GM21515 (cell line): Measurements from ENCODE around the gene ADPRHL1.
A peak's percentile ranks its signal among the peaks of the same experiment; 100 is the strongest.

Source experiments
- ATAC-seq: cut with Tn5 transposase; IDR thresholded peaks from one replicate; pipeline ENCODE4 v1.9.1; 2021; ENCODE audit not compliant: unreplicated experiment

Gene ADPRHL1

DNA sequence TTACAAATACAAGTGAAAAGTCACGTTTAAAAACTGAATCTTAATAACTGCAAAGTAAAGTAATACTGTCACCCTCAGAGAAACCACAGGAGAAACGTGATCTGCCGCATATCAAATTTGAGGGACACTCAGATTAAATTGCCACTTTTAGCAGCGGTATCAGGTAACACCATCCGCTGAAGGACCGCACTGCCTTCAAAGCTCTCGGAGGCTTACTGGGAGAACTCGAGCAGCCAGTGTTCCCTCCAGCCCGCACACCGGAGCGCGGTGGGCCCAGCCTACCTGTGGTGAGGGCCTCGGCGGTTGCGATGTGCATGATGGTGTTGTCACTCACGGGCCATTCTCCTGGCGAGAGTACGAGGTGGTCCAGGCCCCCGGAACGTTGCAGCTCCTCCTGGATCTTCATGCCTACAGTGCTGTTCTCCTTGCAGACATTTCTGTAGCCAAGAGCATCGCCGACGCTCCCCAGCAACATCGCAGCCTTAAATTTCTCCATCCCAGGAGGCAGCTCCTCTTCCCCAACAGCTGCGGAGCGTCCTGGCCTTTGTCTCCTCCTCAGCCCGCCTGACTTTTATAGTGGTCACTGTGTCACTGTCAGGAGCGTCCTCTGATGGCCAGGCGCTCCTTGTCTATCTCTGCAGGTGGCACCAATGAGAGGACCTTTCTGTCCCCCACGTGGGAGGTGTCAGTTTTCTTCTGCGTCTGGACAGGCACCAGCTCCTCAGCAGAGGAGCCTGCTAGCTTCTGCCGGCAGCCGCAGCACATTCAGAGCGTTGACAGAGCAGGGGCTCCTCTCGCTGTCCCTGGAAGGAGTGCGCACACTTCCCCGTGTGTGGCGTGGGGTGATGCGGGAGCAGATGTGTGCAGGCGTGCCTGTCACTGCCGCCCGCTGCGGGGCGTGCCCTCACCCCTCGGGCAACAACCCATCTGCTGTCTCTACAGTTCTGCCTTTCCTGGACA lies at the start of gene ADPRHL1:
Gene ADPRHL1, minus strand, starts transcription at position 547 of the 960 bp plus-strand sequence. Its CDS starts 51 bp downstream, at position 496.
- no peak for ATAC-seq

DNA sequence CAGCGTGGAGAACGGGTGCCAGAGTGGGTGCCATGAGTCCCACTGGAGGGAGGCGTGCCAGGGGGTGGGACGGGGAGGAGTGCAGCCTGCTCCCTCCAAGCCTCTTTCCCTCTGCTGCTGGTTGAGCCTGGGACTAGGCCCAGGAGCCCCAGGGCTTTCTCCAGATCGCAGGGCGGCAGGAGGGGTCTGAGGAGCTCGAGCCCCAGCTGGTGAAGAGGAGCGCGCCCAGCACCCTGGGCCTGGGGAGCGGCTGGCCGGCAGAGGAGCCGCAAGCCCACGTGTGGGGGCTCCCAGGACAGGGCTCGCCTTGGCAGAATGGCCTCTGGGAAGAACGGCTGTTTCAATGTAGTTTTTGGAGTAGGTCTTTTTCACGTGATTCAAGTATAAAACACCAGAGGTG lies 49.4 kb upstream of the ADPRHL1 start:
- no peak for ATAC-seq

DNA sequence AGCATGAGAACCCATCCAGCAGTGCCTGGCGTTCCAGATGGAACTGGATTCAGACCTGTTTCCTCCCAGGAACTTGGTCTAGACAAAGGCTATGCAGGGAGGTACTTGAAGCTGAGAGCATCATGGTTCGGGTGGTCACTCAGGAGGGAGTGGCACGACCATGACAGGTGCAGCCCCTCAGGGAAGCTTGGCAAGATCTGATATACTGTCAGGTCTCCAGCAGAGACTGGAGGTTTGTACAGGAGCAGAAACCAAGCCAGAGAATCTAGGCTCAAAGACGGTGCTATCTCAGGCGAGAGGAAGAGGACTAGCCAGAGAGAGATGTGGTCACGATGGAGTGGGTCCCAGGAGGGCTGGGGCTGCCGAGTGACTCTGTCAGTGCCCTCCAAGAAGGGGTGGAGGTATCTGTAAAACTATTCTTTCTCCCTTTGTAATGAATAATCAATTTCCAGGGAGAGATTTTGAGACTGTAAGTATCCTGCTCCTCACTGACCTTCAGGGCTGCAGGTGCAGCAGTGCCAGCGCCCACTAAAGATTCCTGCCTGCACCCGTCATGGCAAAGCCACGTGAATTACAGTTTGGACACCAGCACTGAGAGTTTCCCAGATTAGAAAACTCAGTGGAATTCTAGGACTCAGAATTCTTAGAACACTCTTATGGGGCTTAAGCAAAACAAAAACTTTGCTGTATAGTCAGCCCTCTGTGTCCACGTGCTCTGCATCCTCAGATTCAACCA lies 47.4 kb upstream of the ADPRHL1 start:
- ATAC-seq, result no peak

DNA sequence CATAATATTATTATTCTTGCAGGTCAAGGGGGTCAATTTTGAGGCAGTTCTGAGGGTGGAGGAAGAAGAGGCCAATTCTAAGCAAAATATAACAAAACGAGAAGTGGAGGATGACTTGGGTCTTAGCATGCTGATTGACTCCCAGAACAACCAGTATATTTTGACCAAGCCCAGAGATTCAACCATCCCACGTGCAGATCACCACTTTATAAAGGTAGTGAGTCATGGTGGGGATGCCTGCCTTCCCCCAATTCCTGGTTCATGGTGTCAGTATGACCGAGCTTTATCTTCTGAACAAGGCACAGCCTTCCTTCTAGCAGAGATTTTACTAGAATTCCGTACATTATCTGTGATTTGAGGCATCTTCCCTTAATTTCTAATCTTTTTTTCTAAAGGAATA lies 46.6 kb upstream of the ADPRHL1 start:
- no peak for ATAC-seq

DNA sequence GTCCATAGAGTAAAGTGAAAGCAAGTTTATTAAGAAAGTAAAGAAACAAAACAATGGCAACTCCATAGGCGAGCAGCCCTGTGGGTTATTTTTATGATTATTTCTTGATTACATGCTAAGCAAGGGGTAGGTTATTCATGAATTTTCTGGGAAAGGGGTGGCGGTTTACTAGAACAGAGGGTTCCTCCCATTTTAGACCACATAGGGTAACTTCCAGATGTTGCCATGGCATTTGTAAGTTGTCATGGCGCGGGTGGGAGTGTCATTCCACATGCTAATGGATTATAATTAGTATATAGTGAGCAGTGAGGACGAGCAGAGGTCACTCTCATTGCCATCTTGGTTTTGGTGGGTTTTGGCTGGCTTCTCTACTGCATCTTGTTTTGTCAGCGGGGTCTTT lies 45.6 kb upstream of the ADPRHL1 start:
- no peak for ATAC-seq

DNA sequence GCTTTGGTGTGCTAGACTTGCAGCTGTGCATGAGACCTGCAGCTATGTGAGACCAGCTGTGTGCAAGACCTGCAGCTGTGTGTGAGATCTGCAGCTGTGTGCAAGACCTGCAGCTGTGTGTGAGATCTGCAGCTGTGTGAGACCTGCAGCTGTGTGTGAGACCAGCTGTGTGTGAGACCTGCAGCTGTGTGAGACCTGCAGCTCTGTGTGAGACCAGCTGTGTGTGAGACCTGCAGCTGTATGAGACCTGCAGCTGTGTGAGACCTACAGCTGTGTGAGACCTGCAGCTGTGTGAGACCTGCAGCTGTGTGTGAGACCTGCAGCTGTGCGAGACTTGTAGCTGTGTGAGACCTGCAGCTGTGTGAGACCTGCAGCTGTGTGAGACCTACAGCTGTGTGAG lies 43.9 kb upstream of the ADPRHL1 start:
- no peak for ATAC-seq

DNA sequence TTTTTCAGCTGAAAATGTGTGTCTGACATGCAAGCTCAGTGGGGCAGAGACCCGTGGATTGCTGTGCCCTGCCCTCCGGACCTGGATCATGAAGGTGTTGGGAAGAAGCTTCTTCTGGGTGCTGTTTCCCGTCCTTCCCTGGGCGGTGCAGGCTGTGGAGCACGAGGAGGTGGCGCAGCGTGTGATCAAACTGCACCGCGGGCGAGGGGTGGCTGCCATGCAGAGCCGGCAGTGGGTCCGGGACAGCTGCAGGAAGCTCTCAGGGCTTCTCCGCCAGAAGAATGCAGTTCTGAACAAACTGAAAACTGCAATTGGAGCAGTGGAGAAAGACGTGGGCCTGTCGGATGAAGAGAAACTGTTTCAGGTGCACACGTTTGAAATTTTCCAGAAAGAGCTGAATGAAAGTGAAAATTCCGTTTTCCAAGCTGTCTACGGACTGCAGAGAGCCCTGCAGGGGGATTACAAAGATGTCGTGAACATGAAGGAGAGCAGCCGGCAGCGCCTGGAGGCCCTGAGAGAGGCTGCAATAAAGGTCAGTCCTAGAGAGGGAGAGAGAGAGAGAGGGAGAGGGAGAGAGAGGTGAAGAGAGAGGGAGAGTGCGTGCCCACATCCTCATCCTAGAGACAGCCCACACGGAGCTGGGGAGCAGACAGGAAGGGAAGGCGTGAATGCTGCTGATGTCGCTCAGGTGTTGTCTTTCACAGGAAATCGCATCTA lies 42.4 kb upstream of the ADPRHL1 start:
- no peak for ATAC-seq

DNA sequence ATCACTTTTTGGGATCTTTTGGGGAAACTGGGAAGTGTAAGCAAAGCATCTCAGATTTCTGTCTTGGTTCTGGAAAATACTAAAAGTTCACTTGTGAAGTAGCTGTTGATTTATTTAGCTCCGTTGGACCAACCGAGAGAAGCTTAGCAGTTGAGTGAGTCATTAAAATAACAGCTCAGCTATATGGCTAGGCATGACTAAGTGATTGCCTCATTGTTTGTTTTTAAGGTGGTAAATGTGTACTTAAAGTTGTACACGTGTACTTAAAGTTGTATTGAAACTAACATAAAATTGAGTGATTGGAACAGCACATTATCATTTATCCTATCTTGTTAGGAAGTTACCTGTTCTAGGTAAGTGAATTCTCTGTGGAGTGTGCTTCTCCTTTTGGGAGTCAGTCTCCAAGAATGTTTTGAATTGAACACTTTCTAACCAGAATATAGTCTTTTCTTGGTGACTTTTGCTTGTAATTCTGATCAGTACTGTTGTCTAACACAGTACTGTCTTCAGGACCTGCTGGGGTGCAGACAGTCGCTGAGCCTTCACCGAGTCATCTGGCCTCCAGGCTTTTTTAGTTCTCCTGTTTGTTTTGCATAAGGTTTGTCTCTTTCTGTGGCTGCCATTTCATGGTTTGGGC lies 40.1 kb upstream of the ADPRHL1 start:
- ATAC-seq, result no peak

DNA sequence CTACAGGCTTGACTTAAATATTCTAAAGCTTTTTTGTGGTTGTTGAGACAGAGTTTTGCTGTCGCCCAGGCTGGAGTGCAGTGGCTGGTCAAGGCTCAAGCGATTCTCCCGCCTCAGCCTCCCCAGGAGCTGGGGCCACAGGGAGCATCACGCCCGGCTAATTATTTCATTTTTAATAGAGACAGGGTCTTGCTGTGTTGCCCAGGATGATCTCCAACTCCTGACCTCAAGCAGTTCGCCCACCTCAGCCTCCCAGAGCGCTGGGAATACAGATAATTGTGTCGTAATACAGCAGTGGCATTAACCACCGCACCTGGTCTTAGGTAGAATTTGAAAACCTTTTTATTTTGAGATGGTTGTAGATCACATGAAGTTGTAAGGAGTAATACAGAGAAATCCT lies 38.7 kb upstream of the ADPRHL1 start:
- ATAC-seq, result no peak

DNA sequence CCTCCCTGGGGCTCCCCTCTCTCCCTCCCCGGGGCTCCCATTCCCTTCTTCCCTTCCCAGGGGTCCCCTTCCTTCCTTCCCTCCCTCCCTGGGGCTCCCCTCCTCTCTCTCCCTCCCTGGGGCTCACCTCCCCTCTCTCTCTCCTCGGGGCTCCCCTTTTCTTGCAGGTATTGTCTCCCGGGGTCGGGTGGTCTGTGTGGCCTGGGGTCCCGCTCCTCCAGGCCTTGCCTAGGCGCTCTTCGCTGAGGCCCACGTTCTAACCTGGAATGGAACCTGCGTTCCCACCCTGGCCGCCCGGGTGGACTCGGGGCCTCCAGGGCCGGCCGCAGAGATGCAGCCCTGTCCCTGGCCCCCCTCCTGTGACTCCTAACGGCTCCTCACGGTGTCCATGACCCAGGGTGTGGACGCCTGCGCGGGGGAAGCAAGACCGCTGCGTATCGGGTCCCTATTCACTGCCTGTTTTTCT lies 38.2 kb upstream of the ADPRHL1 start:
- ATAC-seq, result no peak

DNA sequence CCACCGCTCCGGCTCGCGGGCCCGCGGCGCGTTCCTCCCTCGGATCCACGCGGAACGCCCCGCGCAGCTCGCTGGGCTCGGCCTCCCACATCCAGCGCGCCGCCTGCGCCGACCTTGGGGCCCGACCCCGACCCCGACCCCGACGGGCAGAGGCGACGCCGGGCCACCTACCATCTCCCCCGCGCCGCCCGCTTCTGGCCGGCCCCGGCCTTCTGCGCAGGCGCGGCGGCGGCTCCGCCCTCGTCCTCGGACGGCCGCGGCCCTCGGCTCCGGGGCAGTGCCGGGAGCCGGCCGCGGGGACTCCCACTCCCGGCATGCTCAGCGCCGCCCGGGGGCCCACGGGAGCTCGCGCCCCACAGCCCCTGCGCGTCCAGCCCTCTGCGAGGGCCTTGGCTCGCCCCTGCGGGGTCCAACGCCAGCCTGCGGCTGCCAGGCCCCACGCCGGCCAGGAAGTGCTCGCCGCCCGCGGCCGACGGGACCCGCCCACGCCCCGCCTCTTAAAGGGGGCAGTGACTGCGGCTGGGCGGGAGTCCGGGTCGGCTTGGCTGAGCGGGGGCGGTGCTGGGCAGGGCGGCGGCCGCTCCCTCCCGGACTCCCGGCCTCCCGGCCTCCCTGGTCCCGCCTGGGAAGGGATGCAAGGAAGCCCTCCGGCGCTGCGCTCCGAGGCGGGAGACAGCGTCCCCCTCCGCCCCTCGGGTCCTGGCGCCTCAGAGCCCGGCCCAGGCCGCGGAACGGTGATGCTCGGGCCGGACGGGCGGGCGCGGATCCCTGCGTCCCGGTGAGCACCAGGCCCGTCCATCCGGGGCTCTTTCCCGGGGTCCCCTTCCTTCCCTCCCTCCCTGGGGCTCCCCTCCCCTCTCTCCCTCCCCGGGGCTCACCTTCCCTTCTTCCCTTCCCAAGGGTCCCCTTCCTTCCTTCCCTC lies 37.5 kb upstream of the ADPRHL1 start, which contains the start of gene DCUN1D2:
Gene DCUN1D2, minus strand, starts transcription at position 216 of the 922 bp plus-strand sequence. Its CDS starts 42 bp downstream, at position 174.
- ATAC-seq, result peak; percentile 78

DNA sequence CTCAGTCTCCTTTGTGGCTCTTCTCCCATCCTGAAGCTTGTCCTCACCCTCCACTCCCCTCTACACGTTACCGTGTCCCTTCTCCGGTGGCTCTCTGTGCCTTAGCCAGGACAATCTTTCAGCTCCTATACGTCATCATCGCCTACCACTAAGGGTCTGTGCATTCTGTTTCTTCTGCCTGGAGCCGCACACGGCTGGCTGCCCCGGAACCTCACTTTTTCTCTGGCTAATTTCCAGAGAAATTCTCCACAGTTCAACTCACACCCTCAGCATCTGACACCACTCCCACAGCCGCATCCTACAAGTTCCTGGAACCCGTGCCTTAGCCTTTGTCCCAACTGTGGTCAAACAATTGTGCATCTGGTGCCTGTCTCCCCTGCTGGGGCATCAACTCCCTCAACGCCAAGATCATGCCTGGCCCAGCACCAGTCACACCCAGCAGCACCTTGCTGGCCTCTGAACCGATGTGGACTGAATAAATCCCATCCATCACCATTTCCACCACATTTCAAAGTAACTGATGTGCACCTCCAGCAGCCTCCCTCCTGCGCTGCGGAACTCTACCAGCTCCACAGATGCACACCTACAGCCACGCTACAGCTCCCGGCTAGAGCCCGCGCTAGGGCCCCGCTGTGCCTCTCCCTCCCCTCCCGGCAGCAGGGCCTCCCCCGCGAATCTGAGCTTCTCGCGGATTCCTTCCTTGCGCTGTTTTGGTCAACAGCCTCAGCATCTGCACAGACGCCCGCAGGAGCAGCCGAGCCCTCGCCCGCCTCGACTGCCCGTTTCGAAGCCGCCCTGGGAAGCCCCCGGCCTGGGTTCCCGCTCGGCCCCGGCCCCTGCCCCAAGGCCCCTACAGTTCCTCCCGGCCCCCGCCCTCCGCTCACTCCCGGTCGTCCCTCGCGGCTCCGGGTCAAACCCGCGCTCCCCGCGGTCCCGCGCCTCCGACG lies 36.5 kb upstream of the ADPRHL1 start:
- peak; percentile 23 for ATAC-seq

DNA sequence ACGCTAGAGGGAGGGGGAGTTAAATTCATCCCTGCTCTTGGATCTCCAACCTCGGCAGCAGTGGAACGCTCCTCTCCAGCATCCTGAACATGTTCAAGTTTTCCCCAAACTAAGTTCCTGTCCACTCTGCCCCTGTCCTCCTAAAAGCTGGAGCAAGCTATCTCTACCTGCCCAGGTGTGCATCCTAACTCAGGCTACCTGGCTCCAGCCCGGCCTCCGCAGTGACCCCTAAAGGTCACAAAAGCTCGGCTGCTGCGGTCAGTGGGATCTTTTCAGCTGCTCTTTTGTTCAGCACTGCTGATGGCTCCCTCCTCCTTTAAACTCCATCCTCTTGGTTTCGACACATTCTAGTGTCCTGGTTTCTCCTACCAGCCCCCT lies 35.9 kb upstream of the ADPRHL1 start:
- no peak for ATAC-seq

DNA sequence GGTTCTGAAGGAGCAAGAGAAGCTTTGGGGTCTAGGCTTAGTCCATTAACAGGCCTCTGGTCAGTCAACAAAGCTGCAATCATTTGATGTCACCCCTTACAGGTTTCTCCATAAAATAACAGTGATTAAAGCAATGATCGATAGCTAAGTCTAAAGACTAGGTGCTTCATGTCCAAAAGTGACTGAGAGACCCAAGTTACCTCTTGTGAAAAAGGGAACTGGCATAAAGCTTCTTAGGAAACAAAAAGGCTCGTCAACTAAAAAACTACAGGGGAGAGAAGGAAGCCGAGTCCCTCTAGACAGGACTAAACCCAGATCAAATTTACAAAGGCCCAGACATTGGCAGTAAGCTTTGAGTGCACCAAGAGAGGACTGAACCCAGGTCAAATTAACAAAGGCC lies 35.0 kb upstream of the ADPRHL1 start:
- no peak for ATAC-seq

DNA sequence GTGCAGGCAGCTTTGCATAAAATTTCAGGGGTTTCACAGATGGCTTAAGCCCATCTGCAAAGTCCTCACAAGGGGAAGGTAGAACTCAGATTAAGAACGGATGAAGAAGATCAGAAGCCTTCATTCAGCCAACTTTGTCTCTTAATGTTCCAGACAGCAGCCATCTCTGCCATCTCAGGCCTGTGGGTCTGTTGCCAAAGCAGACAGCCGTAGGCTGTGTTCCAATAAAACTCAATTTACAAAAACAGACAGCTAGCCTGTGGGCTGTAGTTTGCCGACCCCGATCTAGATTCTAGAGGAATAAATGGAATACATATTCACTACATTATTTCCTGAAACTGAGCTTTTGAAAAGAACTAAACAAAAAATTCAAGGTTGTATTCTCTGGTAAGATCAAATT lies 33.4 kb upstream of the ADPRHL1 start:
- ATAC-seq, result no peak

DNA sequence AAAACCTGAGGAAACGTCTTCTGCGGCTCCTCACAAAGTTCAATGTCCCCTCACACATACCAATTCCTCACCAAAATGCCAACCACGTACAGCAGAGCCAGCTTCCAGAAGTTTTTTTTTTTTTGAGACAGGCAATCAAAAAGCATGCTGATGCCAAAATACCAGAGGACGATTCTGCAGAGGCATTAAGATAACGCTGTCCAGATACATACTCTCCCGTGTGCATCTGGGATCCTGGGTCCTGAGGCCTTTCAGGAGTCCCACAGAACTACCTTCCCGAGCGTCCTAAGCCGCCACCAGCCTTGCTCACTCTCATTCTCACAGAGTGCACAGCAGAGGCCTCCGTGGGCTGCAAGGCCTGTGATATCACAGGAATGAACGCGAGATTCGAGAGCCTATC lies 32.3 kb upstream of the ADPRHL1 start:
- ATAC-seq, result no peak

DNA sequence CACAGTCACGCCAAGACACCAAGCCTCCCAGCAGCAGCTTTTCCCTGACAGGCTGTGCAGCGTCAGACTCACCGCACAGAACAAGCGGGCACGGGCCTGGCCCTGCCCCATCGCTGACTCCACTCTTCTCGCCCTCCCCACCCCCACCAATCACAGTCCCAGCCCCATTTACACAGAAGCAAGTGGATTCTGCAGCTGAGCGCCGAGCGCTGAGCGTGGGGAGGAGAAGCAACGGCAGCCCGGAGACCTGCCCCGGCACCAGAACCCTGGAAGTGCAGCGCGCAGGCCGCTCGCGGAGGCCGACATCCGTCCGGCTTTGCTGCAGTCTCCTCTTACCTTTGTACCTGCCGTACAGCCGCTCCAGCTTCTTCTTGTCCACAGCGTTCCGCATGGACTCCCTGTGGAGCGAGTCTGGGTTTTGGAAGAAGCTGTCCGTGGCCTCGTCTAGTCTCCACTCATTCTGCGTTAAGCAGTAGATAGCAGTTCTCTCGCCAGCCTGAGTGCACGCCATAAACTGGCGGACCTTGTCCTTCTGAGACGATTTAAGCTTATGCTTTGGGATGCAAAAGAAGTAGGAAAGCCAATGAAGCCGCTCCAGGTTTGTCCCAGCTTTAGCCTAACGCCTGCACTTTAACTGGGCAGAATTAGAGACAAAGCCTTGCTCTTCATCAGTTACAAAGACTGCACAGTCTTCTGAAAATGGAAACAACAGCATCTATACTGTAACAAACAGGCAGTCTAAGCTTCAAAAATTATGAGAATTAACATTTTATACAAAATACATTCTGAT lies 30.4 kb upstream of the ADPRHL1 start:
- ATAC-seq, result no peak

DNA sequence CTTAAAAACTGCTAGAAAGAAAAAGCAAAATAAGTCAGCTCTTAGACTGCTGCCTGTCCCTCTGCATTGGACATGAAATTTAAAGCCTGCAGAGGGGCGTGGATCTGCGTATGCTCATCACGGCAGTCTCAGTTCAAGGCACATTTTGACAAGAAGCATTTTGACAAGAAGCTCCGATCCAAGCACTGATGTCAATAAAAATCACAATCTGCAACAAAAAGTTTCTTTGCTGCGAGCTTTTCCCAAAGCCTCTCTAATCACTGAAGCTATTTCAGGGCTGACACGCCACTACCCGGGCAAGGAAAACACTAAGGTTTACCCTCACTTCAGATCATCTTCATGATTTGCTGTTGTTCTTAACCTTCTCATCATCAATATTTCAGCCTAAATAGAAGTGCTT lies 29.8 kb upstream of the ADPRHL1 start:
- ATAC-seq, result no peak
